ENCODE results near the gene TRIM33. TPM values are rescaled to one million over a fixed set of nuclear protein-coding genes. Genes with fewer than 3 reads are reported as not detected.

TRIM33 gene
- total and polyA plus RNA-seq, 3 donors from 2014 or later: 63.7 to 88.7 (median 67.9) TPM

GRCh38 chr1:114437812-114438211 is 73.2 kb downstream of the TRIM33 start:
- Histone ChIP-seq H3K27ac (no peak overlapping the region), H3K9me3 (no peaks in the 10 kb centered on the region), H3K36me3 (ENCODE audit: low read depth, missing control alignments) (no peaks in the 10 kb centered on the region), H3K27me3 (no peaks in the 10 kb centered on the region), H3K4me1 (no peaks in the 10 kb centered on the region), H3K4me3 (no peak overlapping the region)
- intact Hi-C loops (cut with DNase I; ENCODE audit: low total_unique reads): no loop called here
- DNase-seq: no peak
- TF ChIP-seq POLR2A (IDR thresholded peaks at IDR 0.05): no peak
- TF ChIP-seq CTCF (IDR thresholded peaks at IDR 0.05): no peak
- 82 to 84% methylated on average over 1 of the region's 1 CpG for WGBS, 2 donors

GRCh38 chr1:114436799-114437198 is 74.2 kb downstream of the TRIM33 start:
- Histone ChIP-seq H3K36me3 (ENCODE audit: low read depth, missing control alignments) (no peaks in the 10 kb centered on the region), H3K27me3 (no peaks in the 10 kb centered on the region), H3K4me1 (no peaks in the 10 kb centered on the region), H3K9me3 (no peaks in the 10 kb centered on the region), H3K4me3 (no peak overlapping the region), H3K27ac (no peak overlapping the region)
- 88 to 90% methylated on average over 3 of the region's 3 CpGs for WGBS, 2 donors
- TF ChIP-seq CTCF (IDR thresholded peaks at IDR 0.05) (no peak), POLR2A (IDR thresholded peaks at IDR 0.05) (no peak)
- DNase-seq: no peak
- intact Hi-C loops (cut with DNase I; ENCODE audit: low total_unique reads): no loop called here

GRCh38 chr1:114435088-114435715 is 75.8 kb downstream of the TRIM33 start:
- H3K9me3 ChIP-seq: no peaks in the 10 kb centered on the region
- intact Hi-C loops (cut with DNase I; ENCODE audit: low total_unique reads): no loop called here
- no peak overlapping the region for H3K4me3 ChIP-seq
- no peak for DNase-seq
- no peaks in the 10 kb centered on the region for H3K36me3 ChIP-seq (ENCODE audit: low read depth, missing control alignments)
- H3K27me3 ChIP-seq: no peaks in the 10 kb centered on the region
- no peak for TF ChIP-seq POLR2A (IDR thresholded peaks at IDR 0.05)
- H3K4me1 ChIP-seq: no peaks in the 10 kb centered on the region
- 79 to 93% methylated on average over 1 of the region's 1 CpG for WGBS, 2 donors
- H3K27ac ChIP-seq: no peak overlapping the region

GRCh38 chr1:114431026-114431425 is 80.0 kb downstream of the TRIM33 start:
- Histone ChIP-seq H3K9me3 (no peaks in the 10 kb centered on the region), H3K4me1 (no peaks in the 10 kb centered on the region), H3K27ac (no peak overlapping the region), H3K4me3 (no peak overlapping the region), H3K36me3 (ENCODE audit: low read depth, missing control alignments) (no peaks in the 10 kb centered on the region), H3K27me3 (no peaks in the 10 kb centered on the region)
- no peak for DNase-seq
- 49 to 60% methylated on average over 1 of the region's 1 CpG for WGBS, 2 donors
- TF ChIP-seq CTCF (IDR thresholded peaks at IDR 0.05) (no peak), POLR2A (IDR thresholded peaks at IDR 0.05) (no peak)
- intact Hi-C loops (cut with DNase I; ENCODE audit: low total_unique reads): no loop called here

GRCh38 chr1:114428083-114428754 is 82.8 kb downstream of the TRIM33 start:
- H3K9me3 ChIP-seq: no peaks in the 10 kb centered on the region
- no peak for TF ChIP-seq POLR2A (IDR thresholded peaks at IDR 0.05)
- TF ChIP-seq CTCF (IDR thresholded peaks at IDR 0.05): peak in 1 of 3 experiments; percentile 32
- no peak for DNase-seq
- H3K4me3 ChIP-seq: no peak overlapping the region
- no peak overlapping the region for H3K27ac ChIP-seq
- H3K4me1 ChIP-seq: no peaks in the 10 kb centered on the region
- H3K36me3 ChIP-seq (ENCODE audit: low read depth, missing control alignments): no peaks in the 10 kb centered on the region
- intact Hi-C loops (cut with DNase I; ENCODE audit: low total_unique reads): no loop called here
- H3K27me3 ChIP-seq: no peaks in the 10 kb centered on the region
- 66 to 80% methylated on average over 1 of the region's 1 CpG for WGBS, 2 donors
